A673 (cell line): ENCODE measurements around the gene SPEG. TPM values are rescaled to one million over a fixed set of nuclear protein-coding genes. Genes with fewer than 3 reads are reported as not detected.

ENCODE experiments used
- BruUV-seq: library from RNA; stranded (reverse); fragments of 400-500 nt; replicated peaks from 2 replicates; lab custom pipeline; 2021; lab: Mats Ljungman, UMichigan
- CTCF ChIA-PET: fragments of 300-600 bp; sonication (Branson Sonifier 250); formaldehyde crosslinking; loops from one replicate; lab custom pipeline; 2022; ENCODE audit warnings: antibody characterized with exemption; lab: Charles Lee
- POLR2A ChIA-PET: fragments of 300-600 bp; sonication (Branson Sonifier 250); formaldehyde crosslinking; loops from one replicate; lab custom pipeline; 2022; ENCODE audit warnings: antibody characterized with exemption; ENCODE audit not compliant: low non-redundant PET; lab: Charles Lee
- DNase-seq: peaks from one replicate; pipeline ENCODE4 v3.0.0-alpha.2; 2015; ENCODE audit warnings: low spot score
- H3K27ac ChIP-seq: fragments of 200-600 bp; sonication (generic); 2 replicates; pipeline ENCODE4 v1.5.1; 2016; ENCODE audit warnings: mixed run types, low read depth, mild to moderate bottlenecking, mixed read lengths, antibody characterized with exemption, low read length; ENCODE audit not compliant: poor library complexity, severe bottlenecking
- H3K27me3 ChIP-seq: fragments of 200-600 bp; sonication (generic); replicated peaks from 2 replicates; pipeline ENCODE4 v1.6.1; 2017; ENCODE audit warnings: mixed run types, low read depth, mild to moderate bottlenecking, mixed read lengths, antibody characterized with exemption, low read length; ENCODE audit not compliant: insufficient read depth, poor library complexity
- H3K36me3 ChIP-seq: fragments of 200-600 bp; sonication (generic); 2 replicates; pipeline ENCODE4 v1.6.1; 2016; ENCODE audit warnings: mixed run types, mild to moderate bottlenecking, mixed read lengths, antibody characterized with exemption, low read length; ENCODE audit not compliant: insufficient read depth, poor library complexity, severe bottlenecking
- H3K4me1 ChIP-seq: fragments of 200-600 bp; sonication (generic); 2 replicates; pipeline ENCODE4 v1.6.1; 2017; ENCODE audit warnings: mixed run types, mild to moderate bottlenecking, mixed read lengths, antibody characterized with exemption, low read length; ENCODE audit not compliant: insufficient read depth, poor library complexity, severe bottlenecking
- H3K4me3 ChIP-seq: fragments of 200-600 bp; sonication (generic); 2 replicates; pipeline ENCODE4 v1.5.1; 2016; ENCODE audit warnings: low read depth, mixed run types, mild to moderate bottlenecking, mixed read lengths, low read length; ENCODE audit not compliant: poor library complexity, severe bottlenecking
- H3K9me3 ChIP-seq: fragments of 200-600 bp; sonication (generic); 2 replicates; pipeline ENCODE4 v1.6.1; 2016; ENCODE audit warnings: mixed run types, low read depth, mild to moderate bottlenecking, mixed read lengths, antibody characterized with exemption, low read length; ENCODE audit not compliant: poor library complexity, severe bottlenecking
- EZH2 ChIP-seq: fragments of 200-600 bp; sonication (generic); IDR thresholded peaks from 2 replicates; pipeline ENCODE4 v1.6.1; 2017; ENCODE audit warnings: borderline replicate concordance, low read depth, mild to moderate bottlenecking, mixed read lengths, antibody characterized with exemption, low read length; ENCODE audit not compliant: poor library complexity, severe bottlenecking
- intact Hi-C: fragments of 100-400 bp; cut with micrococcal nuclease; formaldehyde crosslinking; loops from one replicate; pipeline ENCODE4 v1.10.0; 2022; ENCODE audit not compliant: unreplicated experiment
- total RNA-seq: library from RNA; stranded (reverse); gene quantifications from 2 replicates; pipeline ENCODE4 v1.2.3, GENCODE V29; 2021
- TF ChIP-seq, protein P1 (sequence below): fragments of 300-800, 200-600 bp; sonication (generic); conservative IDR thresholded peaks from 2 replicates; pipeline ENCODE4 v1.5.1; 2017; ENCODE audit warnings: low read depth, mild to moderate bottlenecking, antibody characterized with exemption, low read length, moderate library complexity, mixed read lengths

Gene SPEG
- total RNA-seq, 1 experiment from 2014 or later, result 8.4 TPM

DNA sequence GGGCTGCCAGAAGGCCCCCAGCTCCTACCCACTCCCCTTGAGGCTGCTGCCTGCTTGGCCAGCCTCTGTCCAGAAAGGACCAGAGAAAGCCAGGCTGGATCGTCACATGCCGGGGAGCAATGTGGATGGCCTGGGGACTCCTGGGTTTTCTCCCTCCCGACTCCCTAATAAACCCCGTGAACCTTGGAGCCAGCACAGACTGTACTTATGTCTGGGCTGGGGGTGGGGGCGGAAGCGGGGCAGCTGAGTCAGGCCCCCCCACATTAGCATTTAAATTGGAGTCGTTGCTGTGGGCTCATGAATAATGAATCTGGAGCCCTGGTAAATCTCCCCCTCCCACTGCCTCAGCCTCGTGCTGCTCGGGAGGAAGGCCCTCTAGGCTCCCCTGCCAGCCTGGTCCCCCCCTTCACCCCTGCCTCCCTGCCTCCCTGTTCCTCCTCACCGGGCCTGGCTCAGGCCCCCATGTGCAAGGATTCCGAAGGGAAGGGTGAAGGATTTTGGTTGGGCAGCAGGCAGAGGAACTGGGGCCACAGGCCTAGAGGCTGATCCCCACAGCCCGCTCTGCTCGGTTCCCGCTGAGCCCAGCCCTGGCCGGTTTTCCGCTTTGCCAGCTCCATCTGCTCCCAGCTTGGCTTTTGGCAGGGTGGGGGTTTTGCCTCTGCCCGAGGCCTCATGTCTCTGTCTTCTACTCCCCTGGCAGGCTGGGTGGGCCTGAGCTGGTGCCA is 72.3 kb downstream of the SPEG start:
- Histone ChIP-seq H3K4me3 (no peak overlapping the region), H3K27ac (peak overlapping the region; percentile 75), H3K4me1 (peaks cover 56% of the 10 kb centered on the region), H3K9me3 (no peaks in the 10 kb centered on the region), H3K36me3 (peaks cover 3% of the 10 kb centered on the region), H3K27me3 (no peaks in the 10 kb centered on the region)
- intact Hi-C loops, result no loop called here
- no TSS peak for BruUV-seq
- ChIA-PET CTCF (interaction anchor here (1.5 to 1.6 kb wide), 2 partner anchors 8 to 11 kb away, joined by 8 to 20 read pairs; partner anchors contain the start of gene GMPPA), POLR2A (no interaction called here)
- peak; percentile 77 for DNase-seq
- TF ChIP-seq EZH2, result no peak
- TF ChIP-seq, protein P1, sequence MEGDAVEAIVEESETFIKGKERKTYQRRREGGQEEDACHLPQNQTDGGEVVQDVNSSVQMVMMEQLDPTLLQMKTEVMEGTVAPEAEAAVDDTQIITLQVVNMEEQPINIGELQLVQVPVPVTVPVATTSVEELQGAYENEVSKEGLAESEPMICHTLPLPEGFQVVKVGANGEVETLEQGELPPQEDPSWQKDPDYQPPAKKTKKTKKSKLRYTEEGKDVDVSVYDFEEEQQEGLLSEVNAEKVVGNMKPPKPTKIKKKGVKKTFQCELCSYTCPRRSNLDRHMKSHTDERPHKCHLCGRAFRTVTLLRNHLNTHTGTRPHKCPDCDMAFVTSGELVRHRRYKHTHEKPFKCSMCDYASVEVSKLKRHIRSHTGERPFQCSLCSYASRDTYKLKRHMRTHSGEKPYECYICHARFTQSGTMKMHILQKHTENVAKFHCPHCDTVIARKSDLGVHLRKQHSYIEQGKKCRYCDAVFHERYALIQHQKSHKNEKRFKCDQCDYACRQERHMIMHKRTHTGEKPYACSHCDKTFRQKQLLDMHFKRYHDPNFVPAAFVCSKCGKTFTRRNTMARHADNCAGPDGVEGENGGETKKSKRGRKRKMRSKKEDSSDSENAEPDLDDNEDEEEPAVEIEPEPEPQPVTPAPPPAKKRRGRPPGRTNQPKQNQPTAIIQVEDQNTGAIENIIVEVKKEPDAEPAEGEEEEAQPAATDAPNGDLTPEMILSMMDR, result no peak

DNA sequence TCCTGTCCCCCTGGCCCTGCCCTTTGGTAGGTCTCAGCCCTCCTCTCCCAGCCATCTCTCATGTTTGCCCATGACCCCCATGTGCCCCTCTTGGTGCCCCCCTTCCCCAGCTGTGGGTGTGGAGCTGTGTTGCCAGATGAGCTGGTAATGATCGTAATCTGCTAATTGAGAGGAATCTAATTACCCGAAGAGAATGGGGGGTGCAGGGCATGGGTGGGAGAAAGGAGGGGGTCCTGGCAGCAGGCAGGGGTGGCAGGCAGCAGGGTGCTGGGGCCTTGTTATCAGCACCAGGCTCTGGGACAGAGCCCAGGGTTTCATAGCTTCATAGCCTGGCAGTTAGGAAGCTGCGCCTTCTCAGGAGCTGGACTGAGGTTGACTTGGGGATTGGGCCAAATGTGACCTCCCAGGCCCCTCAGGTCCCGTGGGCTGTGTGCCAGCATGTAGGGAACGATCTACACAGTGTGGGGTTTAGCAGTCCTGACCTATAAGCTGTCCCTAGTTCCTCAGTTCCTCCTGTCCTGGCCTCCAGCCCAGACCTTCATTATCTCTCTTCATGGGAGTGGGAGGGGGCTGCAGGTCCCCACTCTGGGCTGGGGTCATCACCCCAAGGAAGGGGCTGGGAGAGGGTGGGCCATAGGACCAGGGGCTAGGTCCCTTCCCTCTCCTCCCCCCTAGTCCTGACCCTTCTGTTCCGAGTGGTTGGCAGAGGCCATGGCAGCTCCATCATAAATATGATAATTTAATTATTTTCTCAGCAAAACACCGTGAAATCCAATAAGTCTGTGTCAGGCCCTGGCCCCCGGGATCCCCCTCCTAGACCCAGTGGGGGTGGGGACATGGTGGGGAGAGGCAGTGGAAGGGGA is 73.2 kb downstream of the SPEG start:
- H3K27me3 ChIP-seq, result no peaks in the 10 kb centered on the region
- peaks cover 3% of the 10 kb centered on the region for H3K36me3 ChIP-seq
- intact Hi-C loops, result no loop called here
- H3K27ac ChIP-seq, result peak overlapping the region; percentile 75
- CTCF ChIA-PET, result interaction anchor here (0.7 to 1.6 kb wide), 3 partner anchors 9 to 14 kb away, joined by 3 to 20 read pairs (median 8); partner anchors contain the start of gene GMPPA
- TF ChIP-seq EZH2, result no peak
- TF ChIP-seq, protein P1, result no peak
- BruUV-seq, result no TSS peak
- POLR2A ChIA-PET, result no interaction called here
- H3K4me1 ChIP-seq, result peaks cover 65% of the 10 kb centered on the region
- H3K9me3 ChIP-seq, result no peaks in the 10 kb centered on the region
- DNase-seq, result peak; percentile 43
- H3K4me3 ChIP-seq, result no peak overlapping the region

DNA sequence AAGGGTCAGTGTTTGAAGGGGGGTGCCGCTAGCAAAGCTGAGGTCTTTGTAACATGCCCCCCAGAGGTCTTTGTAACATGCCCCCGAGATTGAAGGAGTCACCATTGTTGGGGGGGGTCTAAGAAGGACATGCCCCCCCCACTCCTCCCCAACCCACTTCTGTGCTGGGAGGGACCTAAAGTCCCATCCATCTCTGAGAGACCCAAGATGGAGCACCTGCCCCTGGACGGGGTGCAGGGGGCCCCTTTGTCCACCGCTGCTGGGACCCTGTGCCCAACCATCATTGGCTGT is 73.7 kb downstream of the SPEG start:
- ChIA-PET POLR2A (no interaction called here), CTCF (interaction anchor here (0.6 to 1.6 kb wide), 2 partner anchors 10 to 119 kb away, joined by 4 to 20 read pairs; partner anchors contain the start of gene GMPPA)
- TF ChIP-seq, protein P1, result no peak
- no peak for TF ChIP-seq EZH2
- no peak for DNase-seq
- no TSS peak for BruUV-seq
- H3K27me3 ChIP-seq, result no peaks in the 10 kb centered on the region
- peak overlapping the region; percentile 75 for H3K27ac ChIP-seq
- no peak overlapping the region for H3K4me3 ChIP-seq
- peaks cover 71% of the 10 kb centered on the region for H3K4me1 ChIP-seq
- no peaks in the 10 kb centered on the region for H3K9me3 ChIP-seq
- peaks cover 3% of the 10 kb centered on the region for H3K36me3 ChIP-seq
- intact Hi-C loops, result no loop called here
